ENCODE results near the gene SMAD3.
A peak's percentile ranks its signal among the peaks of the same experiment; 100 is the strongest.
"Not testable (repeated sequence)": the region's sequence is repeated elsewhere in the genome, so short reads cannot be mapped to it uniquely, and the experiment has no call there.

The SMAD3 gene

DNA sequence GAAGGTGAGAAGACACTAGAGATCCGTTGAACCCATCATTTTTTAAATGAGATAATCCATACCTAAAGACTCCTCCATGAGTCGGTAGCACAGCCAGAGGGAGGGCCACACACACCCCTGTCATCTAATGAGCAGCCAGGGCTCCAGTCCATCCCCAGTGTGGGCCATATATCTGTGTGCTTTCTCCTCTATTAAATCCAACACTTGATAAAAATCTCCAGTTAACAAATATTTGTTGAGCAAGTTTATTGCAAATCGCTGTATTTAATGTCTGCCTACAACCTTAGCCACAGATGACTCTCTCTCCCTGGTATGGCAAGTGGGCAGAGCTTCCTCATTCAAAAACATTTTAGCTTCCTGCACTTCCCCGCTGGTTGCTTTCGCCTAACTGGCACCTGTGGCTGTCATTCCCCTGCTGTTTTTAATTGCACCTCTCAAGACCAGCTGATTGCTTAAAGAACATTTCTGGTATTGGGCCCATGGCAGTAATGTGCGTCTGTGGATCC, 82.8 kb downstream of the SMAD3 start:
- H3K4me3 ChIP-seq (ENCODE audit: low read depth, low read length), result no peak overlapping the region
- TF ChIP-seq, protein P1, sequence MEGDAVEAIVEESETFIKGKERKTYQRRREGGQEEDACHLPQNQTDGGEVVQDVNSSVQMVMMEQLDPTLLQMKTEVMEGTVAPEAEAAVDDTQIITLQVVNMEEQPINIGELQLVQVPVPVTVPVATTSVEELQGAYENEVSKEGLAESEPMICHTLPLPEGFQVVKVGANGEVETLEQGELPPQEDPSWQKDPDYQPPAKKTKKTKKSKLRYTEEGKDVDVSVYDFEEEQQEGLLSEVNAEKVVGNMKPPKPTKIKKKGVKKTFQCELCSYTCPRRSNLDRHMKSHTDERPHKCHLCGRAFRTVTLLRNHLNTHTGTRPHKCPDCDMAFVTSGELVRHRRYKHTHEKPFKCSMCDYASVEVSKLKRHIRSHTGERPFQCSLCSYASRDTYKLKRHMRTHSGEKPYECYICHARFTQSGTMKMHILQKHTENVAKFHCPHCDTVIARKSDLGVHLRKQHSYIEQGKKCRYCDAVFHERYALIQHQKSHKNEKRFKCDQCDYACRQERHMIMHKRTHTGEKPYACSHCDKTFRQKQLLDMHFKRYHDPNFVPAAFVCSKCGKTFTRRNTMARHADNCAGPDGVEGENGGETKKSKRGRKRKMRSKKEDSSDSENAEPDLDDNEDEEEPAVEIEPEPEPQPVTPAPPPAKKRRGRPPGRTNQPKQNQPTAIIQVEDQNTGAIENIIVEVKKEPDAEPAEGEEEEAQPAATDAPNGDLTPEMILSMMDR (IDR thresholded peaks at IDR 0.05; ENCODE audit: insufficient read depth, low read depth, low read length, missing control alignments), result no peak
- DNase-seq (ENCODE audit: low read depth), result no peak

DNA sequence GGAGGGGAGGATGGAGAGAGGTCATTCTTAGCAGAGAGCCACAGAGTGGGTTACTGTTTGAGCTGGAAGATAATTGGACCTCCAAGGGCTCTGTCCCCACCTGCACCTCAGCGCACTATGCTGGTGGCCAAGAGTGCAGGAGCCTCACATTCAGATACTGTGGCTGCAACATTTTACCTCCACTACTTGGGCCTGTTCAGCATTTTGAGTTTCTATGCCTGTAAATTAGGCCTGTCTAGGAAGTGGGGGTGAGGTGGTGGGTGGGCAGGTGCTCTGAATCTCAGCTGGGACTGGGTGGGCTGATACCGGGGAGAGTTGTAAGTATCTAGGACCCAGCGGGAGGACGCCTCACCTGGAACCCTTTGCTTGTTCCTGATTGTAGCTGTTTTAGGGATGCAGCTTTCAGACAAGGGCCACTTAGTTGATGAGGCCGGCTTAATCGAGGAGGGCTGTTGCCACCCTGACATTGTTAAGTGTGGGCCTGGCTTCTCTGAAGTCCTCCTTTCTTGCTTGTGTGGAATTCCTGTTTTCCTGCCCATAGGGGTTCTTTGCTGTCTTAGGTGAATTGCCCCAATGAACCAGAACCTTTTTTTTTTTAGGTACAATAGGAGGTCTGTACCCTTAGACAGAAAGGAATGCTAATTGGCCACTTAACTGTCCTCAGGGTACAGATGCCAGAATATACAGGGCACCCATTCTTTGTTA, 83.8 kb downstream of the SMAD3 start:
- H3K4me3 ChIP-seq (ENCODE audit: low read depth, low read length), result no peak overlapping the region
- TF ChIP-seq, protein P1 (IDR thresholded peaks at IDR 0.05; ENCODE audit: insufficient read depth, low read depth, low read length, missing control alignments), result no peak
- DNase-seq (ENCODE audit: low read depth), result no peak

DNA sequence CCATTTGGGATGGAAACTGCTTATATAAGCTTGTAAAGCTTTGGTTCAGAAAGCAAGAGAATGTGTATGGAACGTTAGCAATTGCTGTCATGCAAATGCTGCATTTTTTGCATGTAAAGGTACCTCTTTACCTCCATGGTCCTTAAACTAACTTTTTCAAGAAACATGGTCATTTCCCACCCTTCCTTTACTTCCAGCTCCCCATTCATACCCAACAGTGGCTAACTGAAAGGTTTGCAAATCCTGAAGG, 84.3 kb downstream of the SMAD3 start:
- no peak for DNase-seq (ENCODE audit: low read depth)
- H3K4me3 ChIP-seq (ENCODE audit: low read depth, low read length), result no peak overlapping the region
- TF ChIP-seq, protein P1 (IDR thresholded peaks at IDR 0.05; ENCODE audit: insufficient read depth, low read depth, low read length, missing control alignments), result no peak

DNA sequence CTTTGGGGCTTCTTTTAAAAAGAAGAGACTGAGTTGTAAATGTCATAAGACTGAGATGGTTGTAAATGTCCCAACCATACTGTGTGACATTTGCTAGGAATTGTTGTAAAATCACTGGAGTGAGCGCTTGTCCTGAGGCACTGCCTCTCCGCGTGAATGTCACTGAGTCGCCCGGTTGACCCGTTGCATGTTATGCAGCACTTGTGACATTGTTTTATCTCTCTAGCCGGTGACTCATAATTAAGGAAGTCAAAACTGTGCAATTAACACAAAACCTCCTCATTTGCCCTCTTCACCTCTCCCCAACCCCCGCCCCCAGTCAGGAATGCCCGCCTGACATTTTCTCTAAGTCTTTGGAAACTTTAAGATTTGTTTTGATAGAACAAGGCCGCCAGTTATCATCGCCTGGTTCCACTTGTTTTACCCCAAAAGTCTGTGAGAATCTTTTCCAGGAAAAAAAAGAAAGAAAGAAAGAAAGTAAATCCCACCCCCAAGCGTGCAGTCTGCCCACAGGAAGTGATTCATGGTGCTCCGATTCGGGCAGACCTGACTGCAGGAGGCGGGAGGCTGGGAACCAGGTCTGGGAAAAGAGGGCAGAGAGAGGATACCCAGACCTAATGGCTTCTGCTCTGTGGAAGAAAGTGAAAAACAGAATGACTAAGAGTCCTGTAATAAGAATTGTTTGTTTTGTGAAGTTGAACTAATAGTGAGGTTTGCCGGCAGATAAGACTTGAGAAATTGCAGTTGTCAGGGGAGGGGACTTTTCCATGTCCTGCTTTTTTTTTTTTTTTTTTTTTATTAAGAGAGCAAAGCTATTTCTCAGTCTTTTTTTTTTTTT, 84.8 kb downstream of the SMAD3 start:
- peak; percentile 62 for DNase-seq (ENCODE audit: low read depth)
- no peak overlapping the region for H3K4me3 ChIP-seq (ENCODE audit: low read depth, low read length)
- TF ChIP-seq, protein P1 (IDR thresholded peaks at IDR 0.05; ENCODE audit: insufficient read depth, low read depth, low read length, missing control alignments), result no peak

DNA sequence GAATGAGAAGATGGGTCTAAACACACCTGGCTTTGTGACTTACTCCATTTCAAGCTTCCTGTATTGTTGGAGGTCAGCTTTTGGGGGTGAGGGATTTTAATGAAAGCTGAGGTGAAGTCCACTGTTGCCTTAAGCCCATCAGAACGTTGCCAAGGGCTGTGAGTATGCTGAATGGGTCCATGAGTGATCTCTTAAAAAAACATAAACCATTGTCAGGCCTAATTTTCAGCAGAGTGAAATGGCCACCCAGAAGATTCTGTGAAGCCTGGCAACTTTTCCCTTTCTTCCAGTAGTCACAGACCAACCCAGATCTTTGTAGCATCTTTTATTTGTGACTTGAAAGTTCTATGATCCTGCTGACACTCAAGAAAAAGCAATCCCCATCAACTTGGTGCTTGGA, 87.0 kb downstream of the SMAD3 start:
- TF ChIP-seq, protein P1 (IDR thresholded peaks at IDR 0.05; ENCODE audit: insufficient read depth, low read depth, low read length, missing control alignments), result no peak
- DNase-seq (ENCODE audit: low read depth), result no peak
- no peak overlapping the region for H3K4me3 ChIP-seq (ENCODE audit: low read depth, low read length)

DNA sequence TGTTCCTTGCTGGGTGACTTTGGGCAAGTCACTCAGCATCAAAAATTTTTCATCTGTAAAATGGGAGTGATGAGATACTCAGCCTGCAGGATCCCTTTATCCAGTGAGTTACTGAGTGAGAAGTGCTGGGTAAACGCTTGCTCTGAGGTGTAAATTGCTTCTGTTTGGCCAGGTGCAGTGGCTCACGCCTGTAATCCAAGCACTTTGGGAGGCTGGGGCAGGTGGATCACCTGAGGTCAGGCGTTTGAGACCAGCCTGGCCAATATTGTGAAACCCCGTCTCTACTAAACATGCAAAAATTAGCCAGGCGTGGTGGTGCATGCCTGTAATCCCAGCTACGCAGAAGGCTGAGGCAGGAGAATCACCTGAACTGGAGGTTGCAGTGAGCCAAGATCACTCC, 87.6 kb downstream of the SMAD3 start:
- not testable (repeated sequence) for DNase-seq (ENCODE audit: low read depth); H3K4me3 ChIP-seq (ENCODE audit: low read depth, low read length)

DNA sequence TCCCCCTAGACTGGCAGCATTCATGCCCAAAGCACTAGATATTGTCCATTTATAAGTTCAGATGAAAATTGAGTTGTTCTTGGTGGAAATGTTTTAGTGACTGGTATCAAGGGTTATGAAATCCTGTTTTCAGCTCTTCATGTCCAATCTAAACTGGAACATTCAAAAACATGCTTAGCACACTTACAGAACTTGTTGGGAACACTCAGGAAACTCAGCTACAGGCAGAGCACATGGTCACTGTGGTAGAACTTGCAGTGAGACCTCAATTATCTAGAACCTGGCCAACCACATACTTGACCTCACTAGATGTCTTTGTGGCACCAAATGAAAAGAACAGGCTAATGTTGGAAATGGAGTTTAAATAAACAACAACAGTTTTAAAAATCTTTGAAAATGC, 88.8 kb downstream of the SMAD3 start:
- TF ChIP-seq, protein P1 (IDR thresholded peaks at IDR 0.05; ENCODE audit: insufficient read depth, low read depth, low read length, missing control alignments), result no peak
- no peak overlapping the region for H3K4me3 ChIP-seq (ENCODE audit: low read depth, low read length)
- DNase-seq (ENCODE audit: low read depth), result no peak

Data from GM12865 (cell line).